Stimulated activated CD4-positive, alpha-beta T cell treated with anti-CD3 and anti-CD28 coated beads, Interleukin-4, amount 100 ng/mL, for 24 hours (primary cell): Measurements from ENCODE around the gene HEMK1.
A peak's percentile ranks its signal among the peaks of the same experiment; 100 is the strongest.

Source experiments
- DNase-seq: peaks from one replicate; pipeline ENCODE4 v3.0.0-alpha.2; 2020

Gene HEMK1

GRCh38 chr3:50577348-50577747, 8.0 kb downstream of the HEMK1 start:
- no peak for DNase-seq

GRCh38 chr3:50580683-50581458, 11.5 kb downstream of the HEMK1 start:
- DNase-seq, result no peak

DNA sequence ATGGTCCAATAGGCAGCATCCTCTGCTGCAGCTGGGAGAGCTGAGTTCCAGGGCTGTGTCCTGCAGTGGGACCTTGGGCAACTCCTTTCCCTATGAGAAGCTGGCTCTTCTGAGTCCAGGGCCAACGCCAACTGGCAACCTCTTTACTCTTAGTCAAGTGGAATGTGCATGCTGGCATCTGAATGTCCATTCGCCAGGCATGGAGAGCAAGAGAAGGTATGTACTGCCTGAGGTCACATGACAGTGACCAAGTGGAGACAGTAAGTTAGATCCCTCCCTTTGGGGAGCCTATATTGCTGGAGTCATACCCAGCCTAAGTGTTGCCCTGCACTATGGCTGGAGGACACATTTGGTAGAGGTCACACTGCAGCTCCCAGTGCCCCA, 12.1 kb downstream of the HEMK1 start:
- DNase-seq, result no peak

GRCh38 chr3:50582083-50582482, 12.8 kb downstream of the HEMK1 start:
- no peak for DNase-seq

DNA sequence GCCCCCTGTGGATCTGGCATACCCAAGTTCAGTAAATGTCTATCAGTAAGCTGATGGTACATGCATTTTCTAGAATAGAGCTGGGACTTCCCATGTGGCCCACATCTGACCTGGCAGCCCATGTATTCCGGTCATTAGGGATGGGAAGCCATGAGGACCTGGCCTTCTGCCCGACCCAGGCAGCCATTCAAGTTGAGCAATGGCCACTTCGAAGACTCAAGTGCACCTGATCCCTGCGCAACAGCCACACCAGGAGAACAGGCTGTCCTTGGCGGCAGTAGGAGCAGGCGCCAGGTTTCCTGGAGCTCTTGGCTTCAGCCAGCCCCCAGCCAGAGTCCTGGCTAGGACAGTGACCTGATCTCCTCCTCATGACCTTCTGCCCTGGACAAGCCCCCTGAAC, 14.6 kb downstream of the HEMK1 start:
- no peak for DNase-seq

DNA sequence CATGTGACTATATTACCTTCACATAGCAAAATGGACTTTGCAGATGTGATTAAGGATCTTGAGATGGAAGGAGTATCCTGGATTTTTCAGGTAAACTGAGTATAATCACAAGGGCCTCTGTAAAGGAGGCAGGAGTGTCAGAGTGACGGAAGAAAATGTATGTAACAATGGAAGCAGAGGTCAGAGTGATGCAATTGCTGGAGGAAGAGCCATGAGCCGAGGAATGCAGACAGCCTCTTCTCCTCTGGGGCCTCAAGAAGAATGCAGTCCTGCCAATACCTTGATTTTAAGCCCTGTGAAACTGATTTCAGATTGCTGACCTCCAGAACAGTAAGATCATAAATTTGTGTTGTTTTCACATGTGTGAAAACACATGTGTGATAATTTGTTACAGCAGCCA, 15.1 kb downstream of the HEMK1 start:
- no peak for DNase-seq

- DNase-seq, result peak; percentile 50
Measured at GRCh38 chr3:50585919-50586762, 16.8 kb downstream of the HEMK1 start.

DNA sequence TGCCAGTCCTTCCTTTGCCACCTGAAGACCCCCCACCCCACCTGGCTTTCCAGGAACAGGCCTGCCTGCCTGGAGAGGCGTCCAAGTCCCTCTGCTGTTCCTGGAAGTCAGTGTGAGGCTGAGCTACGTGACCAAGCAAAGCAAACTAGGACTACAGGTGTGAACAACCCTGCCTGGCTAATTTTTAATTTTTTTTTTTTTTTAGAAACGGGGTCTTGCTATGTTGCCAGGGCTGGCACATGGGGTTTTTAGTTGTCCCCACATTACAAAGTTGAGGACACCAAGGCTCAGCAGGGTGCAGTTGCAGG, 17.4 kb downstream of the HEMK1 start:
- DNase-seq, result no peak

- DNase-seq, result no peak
Measured at GRCh38 chr3:50587373-50587772, 18.1 kb downstream of the HEMK1 start.

GRCh38 chr3:50587806-50588758, 18.8 kb downstream of the HEMK1 start:
- peak; percentile 89 for DNase-seq

GRCh38 chr3:50588759-50589433, 19.6 kb downstream of the HEMK1 start:
- no peak for DNase-seq

DNA sequence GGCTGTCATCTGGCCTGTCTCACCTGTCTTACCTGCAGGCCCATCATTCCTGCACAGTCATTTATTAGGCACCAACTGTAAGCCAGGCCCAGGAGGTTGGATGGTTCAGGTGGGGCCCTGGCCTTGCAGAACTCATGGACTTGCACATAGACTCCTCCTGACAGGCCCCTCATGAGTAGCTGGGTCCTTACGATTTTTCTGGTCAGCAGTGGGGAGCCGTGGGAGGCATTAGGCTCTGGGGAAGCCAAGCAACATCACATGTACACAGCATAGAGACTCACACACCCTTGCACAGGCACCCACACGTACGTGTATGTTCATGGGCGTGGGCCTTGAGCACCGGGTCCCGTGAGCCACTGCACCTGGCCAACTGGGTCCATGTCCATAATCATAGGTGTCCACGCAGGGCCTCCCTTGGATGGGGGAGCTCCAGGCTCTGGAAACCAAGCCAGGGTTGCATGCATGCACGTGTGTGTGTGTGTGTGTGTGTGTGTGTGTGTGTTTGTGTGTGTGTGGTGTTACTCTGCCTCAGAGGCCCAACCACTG, 21.9 kb downstream of the HEMK1 start:
- DNase-seq, result peak; percentile 33

GRCh38 chr3:50592568-50592967, 23.2 kb downstream of the HEMK1 start:
- no peak for DNase-seq

GRCh38 chr3:50594253-50594785, 25.0 kb downstream of the HEMK1 start:
- no peak for DNase-seq

DNA sequence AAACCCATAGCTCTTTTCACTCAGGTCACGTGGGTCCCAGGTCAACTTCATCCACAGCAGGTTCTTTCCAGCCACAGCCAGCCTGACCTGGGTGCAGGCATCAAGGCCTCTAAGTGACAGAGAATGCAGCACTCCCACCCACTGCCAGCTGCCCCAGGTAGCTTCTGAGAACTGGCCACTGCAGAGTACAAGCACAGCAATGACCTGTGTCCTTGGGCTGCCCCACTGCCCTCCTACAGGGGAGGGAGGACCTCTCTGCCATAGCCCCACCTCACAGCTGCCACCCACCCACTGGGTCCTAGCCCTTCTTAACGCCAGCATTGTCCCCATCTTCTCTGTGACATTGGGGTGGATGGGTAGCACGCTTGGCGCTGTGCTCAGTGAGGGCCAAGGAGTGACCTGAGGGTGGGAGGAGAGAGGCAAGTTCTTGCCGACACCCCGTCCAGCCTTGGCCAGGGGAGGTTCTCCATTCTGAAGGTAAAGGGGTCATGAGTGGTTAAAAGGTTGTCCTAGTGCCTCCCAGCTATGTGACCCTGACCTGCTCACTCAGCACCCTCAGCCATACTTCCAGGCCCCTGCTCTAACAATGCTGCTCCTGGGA, 29.9 kb downstream of the HEMK1 start:
- no peak for DNase-seq

GRCh38 chr3:50599716-50600118, 30.4 kb downstream of the HEMK1 start:
- no peak for DNase-seq

DNA sequence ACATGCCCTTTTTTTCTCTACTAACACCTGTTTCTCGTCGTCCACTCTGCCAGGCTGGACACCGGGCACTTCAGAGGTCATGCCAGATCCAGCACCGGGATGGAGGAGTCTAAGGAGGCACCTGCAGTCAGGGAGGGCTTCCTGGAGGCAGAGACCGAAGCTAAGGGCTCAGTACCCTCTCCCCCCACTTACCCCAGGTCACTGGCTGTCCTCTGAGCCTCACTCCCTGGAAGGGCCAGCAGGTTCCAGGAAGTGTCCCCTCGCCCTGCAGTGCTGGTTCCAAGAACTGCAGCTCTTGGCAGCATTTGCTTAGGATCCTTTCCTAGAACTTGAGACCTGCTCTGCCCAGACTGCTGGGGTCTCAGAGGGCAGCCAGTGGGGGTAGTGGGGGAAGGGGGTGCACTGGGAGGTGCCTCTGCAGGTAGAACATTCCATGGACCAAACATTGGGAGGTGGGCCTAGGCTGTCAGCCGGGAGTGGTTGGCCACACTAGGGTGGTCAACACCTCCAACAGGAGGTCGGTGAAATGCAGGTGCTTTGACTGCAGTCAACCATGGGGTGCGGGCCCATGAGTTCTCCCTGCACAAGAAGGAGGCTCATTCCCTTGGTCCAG, 30.9 kb downstream of the HEMK1 start:
- no peak for DNase-seq

DNA sequence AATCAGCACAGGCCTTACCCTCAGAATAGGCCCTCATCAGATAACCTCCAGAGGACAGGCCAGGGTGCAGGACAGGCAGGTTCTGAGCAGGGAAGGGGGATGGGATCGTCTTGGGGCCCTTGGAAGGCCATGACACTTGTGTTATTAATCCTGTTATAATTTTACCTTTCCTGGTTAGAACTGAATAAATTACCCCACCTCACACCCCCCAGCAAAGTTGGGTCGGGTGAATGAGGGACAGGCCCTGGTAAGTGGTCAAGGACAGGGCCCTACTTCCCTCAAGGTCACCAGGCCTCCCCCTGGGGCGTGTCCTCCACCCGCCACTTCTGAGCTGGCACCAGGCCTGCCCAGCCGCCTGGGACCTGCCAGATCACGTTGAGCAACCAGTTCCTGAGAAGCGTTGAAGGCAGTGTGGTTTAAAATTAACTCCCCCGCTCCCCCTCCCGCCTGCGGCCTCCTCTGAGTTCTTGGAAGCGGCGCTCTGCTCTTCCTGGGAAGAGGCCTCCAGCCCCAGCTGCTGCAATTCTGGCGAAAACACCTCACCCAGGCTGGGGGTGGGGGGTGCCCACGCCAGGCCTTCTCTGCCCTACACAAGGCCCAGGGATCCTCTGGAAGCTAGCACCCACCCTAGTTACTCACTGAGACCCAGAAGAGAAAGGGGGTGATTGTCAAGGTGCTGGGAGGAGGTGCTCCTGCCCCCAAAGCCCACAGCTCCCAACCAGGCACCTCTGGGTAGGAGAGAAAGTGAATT, 31.7 kb downstream of the HEMK1 start:
- peak; percentile 92 for DNase-seq

GRCh38 chr3:50602595-50603191, 33.4 kb downstream of the HEMK1 start:
- no peak for DNase-seq
